ENCODE measurements around the gene XRRA1.

The XRRA1 gene

GRCh38 chr11:74809801-74810200, 139.1 kb downstream of the XRRA1 start:
- ChIA-PET CTCF (interaction anchor here (1.2 kb wide), 1 partner anchor 89 kb away, joined by 3 read pairs; no protein-coding TSS in a partner anchor), POLR2A (no interaction called here)
- H3K9me3 ChIP-seq (ENCODE audit: control extremely low read depth in 1 of 5, control insufficient read depth in 4 of 5, insufficient read depth in 2 of 5, low read depth in 1 of 5, low read length in 4 of 5): no peaks in the 10 kb centered on the region
- peaks cover 6 to 24% (median 14%) of the 10 kb centered on the region in 4 experiments for H3K36me3 ChIP-seq (ENCODE audit: control insufficient read depth in 4 of 4, insufficient read depth in 4 of 4, low read length in 3 of 4)
- H3K4me1 ChIP-seq (ENCODE audit: control extremely low read depth in 1 of 4, control insufficient read depth in 4 of 4, insufficient read depth in 4 of 4, low read length in 3 of 4): no peaks in the 10 kb centered on the region
- no peaks in the 10 kb centered on the region for H3K27me3 ChIP-seq (replicated peaks in 2 of 5; ENCODE audit: control insufficient read depth in 4 of 5, insufficient read depth in 5 of 5, low read length in 4 of 5)
- no peak overlapping the region for H3K27ac ChIP-seq (ENCODE audit: insufficient read depth in 1 of 2, low read depth in 1 of 2, low read length in 2 of 2, poor library complexity in 1 of 2, severe bottlenecking in 2 of 2)
- H3K4me3 ChIP-seq (ENCODE audit: control insufficient read depth in 1 of 7, extremely low read depth in 1 of 7, insufficient read depth in 4 of 7, low read depth in 2 of 7, low read length in 6 of 7): no peak overlapping the region
- no peak for DNase-seq

- DNase-seq: no peak
- ChIA-PET CTCF (interaction anchor here (1.5 kb wide), 1 partner anchor 16 kb away, joined by 4 read pairs; no protein-coding TSS in a partner anchor), POLR2A (no interaction called here)
- H3K27ac ChIP-seq (ENCODE audit: insufficient read depth in 1 of 2, low read depth in 1 of 2, low read length in 2 of 2, poor library complexity in 1 of 2, severe bottlenecking in 2 of 2): no peak overlapping the region
- no peaks in the 10 kb centered on the region for H3K4me1 ChIP-seq (ENCODE audit: control extremely low read depth in 1 of 4, control insufficient read depth in 4 of 4, insufficient read depth in 4 of 4, low read length in 3 of 4)
- 100% methylated on average over 1 of the region's 3 CpGs for WGBS (ENCODE audit: insufficient coverage)
- H3K27me3 ChIP-seq (replicated peaks in 2 of 5; ENCODE audit: control insufficient read depth in 4 of 5, insufficient read depth in 5 of 5, low read length in 4 of 5): no peaks in the 10 kb centered on the region
- peaks cover 4 to 12% (median 7%) of the 10 kb centered on the region in 4 experiments for H3K36me3 ChIP-seq (ENCODE audit: control insufficient read depth in 4 of 4, insufficient read depth in 4 of 4, low read length in 3 of 4)
- H3K4me3 ChIP-seq (ENCODE audit: control insufficient read depth in 1 of 7, extremely low read depth in 1 of 7, insufficient read depth in 4 of 7, low read depth in 2 of 7, low read length in 6 of 7): no peak overlapping the region
- H3K9me3 ChIP-seq (ENCODE audit: control extremely low read depth in 1 of 5, control insufficient read depth in 4 of 5, insufficient read depth in 2 of 5, low read depth in 1 of 5, low read length in 4 of 5): no peaks in the 10 kb centered on the region
These were observed 142.6 kb downstream of the XRRA1 start for GRCh38 chr11:74806267-74806666.

GRCh38 chr11:74791333-74792100, 157.4 kb downstream of the XRRA1 start:
- ChIA-PET POLR2A (no interaction called here), CTCF (interaction anchor here (1.0 to 1.6 kb wide), 2 partner anchors 14 to 65 kb away, joined by 4 read pairs; no protein-coding TSS in a partner anchor)
- Histone ChIP-seq H3K9me3 (ENCODE audit: control extremely low read depth in 1 of 5, control insufficient read depth in 4 of 5, insufficient read depth in 2 of 5, low read depth in 1 of 5, low read length in 4 of 5) (peaks cover 5 to 35% (median 12%) of the 10 kb centered on the region in 5 experiments), H3K4me3 (ENCODE audit: control insufficient read depth in 1 of 7, extremely low read depth in 1 of 7, insufficient read depth in 4 of 7, low read depth in 2 of 7, low read length in 6 of 7) (no peak overlapping the region), H3K4me1 (ENCODE audit: control extremely low read depth in 1 of 4, control insufficient read depth in 4 of 4, insufficient read depth in 4 of 4, low read length in 3 of 4) (no peaks in the 10 kb centered on the region), H3K36me3 (ENCODE audit: control insufficient read depth in 4 of 4, insufficient read depth in 4 of 4, low read length in 3 of 4) (peaks cover 24 to 66% (median 43%) of the 10 kb centered on the region in 4 experiments), H3K27me3 (replicated peaks in 2 of 5; ENCODE audit: control insufficient read depth in 4 of 5, insufficient read depth in 5 of 5, low read length in 4 of 5) (no peaks in the 10 kb centered on the region), H3K27ac (ENCODE audit: insufficient read depth in 1 of 2, low read depth in 1 of 2, low read length in 2 of 2, poor library complexity in 1 of 2, severe bottlenecking in 2 of 2) (no peak overlapping the region)
- WGBS (ENCODE audit: insufficient coverage): 67% methylated on average over 3 of the region's 9 CpGs
- DNase-seq: no peak

Measured in common myeloid progenitor, CD34-positive (primary cell).